ENCODE data around the gene DNAH8.

Gene DNAH8

GRCh38 chr6:38847497-38847896, 132.4 kb downstream of the DNAH8 start:
- no peak overlapping the region for H3K9ac ChIP-seq (ENCODE audit: low read length)
- no peak overlapping the region for H3K27ac ChIP-seq (ENCODE audit: low read depth, low read length)
- no peak overlapping the region for H3K4me3 ChIP-seq (ENCODE audit: low read depth in 1 of 2, low read length in 2 of 2)
- no peaks in the 10 kb centered on the region for H3K36me3 ChIP-seq (ENCODE audit: insufficient read depth, low read length)
- no peaks in the 10 kb centered on the region for H3K27me3 ChIP-seq (ENCODE audit: control insufficient read depth in 1 of 2, insufficient read depth in 2 of 2, low read length in 2 of 2)
- no peaks in the 10 kb centered on the region for H3K4me1 ChIP-seq (ENCODE audit: insufficient read depth, low read length)
- no peaks in the 10 kb centered on the region for H3K9me3 ChIP-seq (ENCODE audit: low read length)

GRCh38 chr6:38848760-38849159, 133.6 kb downstream of the DNAH8 start:
- H3K27me3 ChIP-seq (ENCODE audit: control insufficient read depth in 1 of 2, insufficient read depth in 2 of 2, low read length in 2 of 2): no peaks in the 10 kb centered on the region
- H3K9me3 ChIP-seq (ENCODE audit: low read length): no peaks in the 10 kb centered on the region
- H3K4me3 ChIP-seq (ENCODE audit: low read depth in 1 of 2, low read length in 2 of 2): no peak overlapping the region
- no peak overlapping the region for H3K9ac ChIP-seq (ENCODE audit: low read length)
- H3K36me3 ChIP-seq (ENCODE audit: insufficient read depth, low read length): no peaks in the 10 kb centered on the region
- H3K4me1 ChIP-seq (ENCODE audit: insufficient read depth, low read length): no peaks in the 10 kb centered on the region
- H3K27ac ChIP-seq (ENCODE audit: low read depth, low read length): no peak overlapping the region

GRCh38 chr6:38852215-38852614, 137.1 kb downstream of the DNAH8 start:
- Histone ChIP-seq H3K4me3 (ENCODE audit: low read depth in 1 of 2, low read length in 2 of 2) (no peak overlapping the region), H3K27ac (ENCODE audit: low read depth, low read length) (no peak overlapping the region), H3K9me3 (ENCODE audit: low read length) (no peaks in the 10 kb centered on the region), H3K9ac (ENCODE audit: low read length) (no peak overlapping the region), H3K27me3 (ENCODE audit: control insufficient read depth in 1 of 2, insufficient read depth in 2 of 2, low read length in 2 of 2) (no peaks in the 10 kb centered on the region), H3K36me3 (ENCODE audit: insufficient read depth, low read length) (no peaks in the 10 kb centered on the region), H3K4me1 (ENCODE audit: insufficient read depth, low read length) (no peaks in the 10 kb centered on the region)

- Histone ChIP-seq H3K27me3 (ENCODE audit: control insufficient read depth in 1 of 2, insufficient read depth in 2 of 2, low read length in 2 of 2) (no peaks in the 10 kb centered on the region), H3K4me3 (ENCODE audit: low read depth in 1 of 2, low read length in 2 of 2) (no peak overlapping the region), H3K9ac (ENCODE audit: low read length) (no peak overlapping the region), H3K4me1 (ENCODE audit: insufficient read depth, low read length) (no peaks in the 10 kb centered on the region), H3K9me3 (ENCODE audit: low read length) (no peaks in the 10 kb centered on the region), H3K36me3 (ENCODE audit: insufficient read depth, low read length) (no peaks in the 10 kb centered on the region), H3K27ac (ENCODE audit: low read depth, low read length) (no peak overlapping the region)
Observed at GRCh38 chr6:38853236-38853635, 138.1 kb downstream of the DNAH8 start.

- H3K9ac ChIP-seq (ENCODE audit: low read length): no peak overlapping the region
- no peaks in the 10 kb centered on the region for H3K4me1 ChIP-seq (ENCODE audit: insufficient read depth, low read length)
- H3K27me3 ChIP-seq (ENCODE audit: control insufficient read depth in 1 of 2, insufficient read depth in 2 of 2, low read length in 2 of 2): no peaks in the 10 kb centered on the region
- no peak overlapping the region for H3K27ac ChIP-seq (ENCODE audit: low read depth, low read length)
- H3K4me3 ChIP-seq (ENCODE audit: low read depth in 1 of 2, low read length in 2 of 2): no peak overlapping the region
- no peaks in the 10 kb centered on the region for H3K9me3 ChIP-seq (ENCODE audit: low read length)
- H3K36me3 ChIP-seq (ENCODE audit: insufficient read depth, low read length): no peaks in the 10 kb centered on the region
Observed at GRCh38 chr6:38856492-38856891, 141.4 kb downstream of the DNAH8 start.

GRCh38 chr6:38857815-38858214, 142.7 kb downstream of the DNAH8 start:
- no peaks in the 10 kb centered on the region for H3K9me3 ChIP-seq (ENCODE audit: low read length)
- no peak overlapping the region for H3K9ac ChIP-seq (ENCODE audit: low read length)
- no peaks in the 10 kb centered on the region for H3K27me3 ChIP-seq (ENCODE audit: control insufficient read depth in 1 of 2, insufficient read depth in 2 of 2, low read length in 2 of 2)
- H3K36me3 ChIP-seq (ENCODE audit: insufficient read depth, low read length): no peaks in the 10 kb centered on the region
- H3K27ac ChIP-seq (ENCODE audit: low read depth, low read length): no peak overlapping the region
- H3K4me3 ChIP-seq (ENCODE audit: low read depth in 1 of 2, low read length in 2 of 2): no peak overlapping the region
- no peaks in the 10 kb centered on the region for H3K4me1 ChIP-seq (ENCODE audit: insufficient read depth, low read length)

GRCh38 chr6:38860041-38860440, 144.9 kb downstream of the DNAH8 start:
- no peaks in the 10 kb centered on the region for H3K36me3 ChIP-seq (ENCODE audit: insufficient read depth, low read length)
- no peak overlapping the region for H3K4me3 ChIP-seq (ENCODE audit: low read depth in 1 of 2, low read length in 2 of 2)
- no peak overlapping the region for H3K27ac ChIP-seq (ENCODE audit: low read depth, low read length)
- H3K4me1 ChIP-seq (ENCODE audit: insufficient read depth, low read length): no peaks in the 10 kb centered on the region
- H3K9me3 ChIP-seq (ENCODE audit: low read length): no peaks in the 10 kb centered on the region
- H3K9ac ChIP-seq (ENCODE audit: low read length): no peak overlapping the region
- no peaks in the 10 kb centered on the region for H3K27me3 ChIP-seq (ENCODE audit: control insufficient read depth in 1 of 2, insufficient read depth in 2 of 2, low read length in 2 of 2)

- H3K27me3 ChIP-seq (ENCODE audit: control insufficient read depth in 1 of 2, insufficient read depth in 2 of 2, low read length in 2 of 2): no peaks in the 10 kb centered on the region
- H3K9me3 ChIP-seq (ENCODE audit: low read length): no peaks in the 10 kb centered on the region
- no peaks in the 10 kb centered on the region for H3K4me1 ChIP-seq (ENCODE audit: insufficient read depth, low read length)
- no peaks in the 10 kb centered on the region for H3K36me3 ChIP-seq (ENCODE audit: insufficient read depth, low read length)
- H3K27ac ChIP-seq (ENCODE audit: low read depth, low read length): no peak overlapping the region
- no peak overlapping the region for H3K9ac ChIP-seq (ENCODE audit: low read length)
- H3K4me3 ChIP-seq (ENCODE audit: low read depth in 1 of 2, low read length in 2 of 2): no peak overlapping the region
Observed at GRCh38 chr6:38861926-38862401, 146.9 kb downstream of the DNAH8 start.

- no peak overlapping the region for H3K27ac ChIP-seq (ENCODE audit: low read depth, low read length)
- H3K4me1 ChIP-seq (ENCODE audit: insufficient read depth, low read length): no peaks in the 10 kb centered on the region
- no peak overlapping the region for H3K4me3 ChIP-seq (ENCODE audit: low read depth in 1 of 2, low read length in 2 of 2)
- no peaks in the 10 kb centered on the region for H3K36me3 ChIP-seq (ENCODE audit: insufficient read depth, low read length)
- H3K27me3 ChIP-seq (ENCODE audit: control insufficient read depth in 1 of 2, insufficient read depth in 2 of 2, low read length in 2 of 2): no peaks in the 10 kb centered on the region
- no peak overlapping the region for H3K9ac ChIP-seq (ENCODE audit: low read length)
- H3K9me3 ChIP-seq (ENCODE audit: low read length): no peaks in the 10 kb centered on the region
Observed at GRCh38 chr6:38865521-38866174, 150.5 kb downstream of the DNAH8 start.

GRCh38 chr6:38867726-38868125, 152.6 kb downstream of the DNAH8 start:
- H3K36me3 ChIP-seq (ENCODE audit: insufficient read depth, low read length): no peaks in the 10 kb centered on the region
- H3K4me1 ChIP-seq (ENCODE audit: insufficient read depth, low read length): no peaks in the 10 kb centered on the region
- H3K9me3 ChIP-seq (ENCODE audit: low read length): no peaks in the 10 kb centered on the region
- H3K27me3 ChIP-seq (ENCODE audit: control insufficient read depth in 1 of 2, insufficient read depth in 2 of 2, low read length in 2 of 2): no peaks in the 10 kb centered on the region
- H3K9ac ChIP-seq (ENCODE audit: low read length): no peak overlapping the region
- no peak overlapping the region for H3K27ac ChIP-seq (ENCODE audit: low read depth, low read length)
- no peak overlapping the region for H3K4me3 ChIP-seq (ENCODE audit: low read depth in 1 of 2, low read length in 2 of 2)

- Histone ChIP-seq H3K9me3 (ENCODE audit: low read length) (no peaks in the 10 kb centered on the region), H3K4me3 (ENCODE audit: low read depth in 1 of 2, low read length in 2 of 2) (no peak overlapping the region), H3K27ac (ENCODE audit: low read depth, low read length) (no peak overlapping the region), H3K9ac (ENCODE audit: low read length) (no peak overlapping the region), H3K4me1 (ENCODE audit: insufficient read depth, low read length) (no peaks in the 10 kb centered on the region), H3K36me3 (ENCODE audit: insufficient read depth, low read length) (no peaks in the 10 kb centered on the region), H3K27me3 (ENCODE audit: control insufficient read depth in 1 of 2, insufficient read depth in 2 of 2, low read length in 2 of 2) (no peaks in the 10 kb centered on the region)
Observed at GRCh38 chr6:38871741-38872568, 156.8 kb downstream of the DNAH8 start.

Measured in muscle layer of colon (tissue), 2 donors.